NT2/D1 (cell line): ENCODE data around the gene OMD.

ENCODE experiments used
- SUZ12 ChIP-seq: IDR thresholded peaks from 2 replicates; pipeline ENCODE4 v1.6.1; 2011; ENCODE audit not compliant: insufficient read length, insufficient read depth; ENCODE audit errors: extremely low read depth
- YY1 ChIP-seq: IDR thresholded peaks from 2 replicates; pipeline ENCODE4 v1.6.1; 2011; ENCODE audit not compliant: insufficient read length, insufficient read depth
- ZNF274 ChIP-seq: IDR thresholded peaks from 2 replicates; pipeline ENCODE4 v1.6.1; 2011; ENCODE audit warnings: mild to moderate bottlenecking, low read depth, low read length

DNA sequence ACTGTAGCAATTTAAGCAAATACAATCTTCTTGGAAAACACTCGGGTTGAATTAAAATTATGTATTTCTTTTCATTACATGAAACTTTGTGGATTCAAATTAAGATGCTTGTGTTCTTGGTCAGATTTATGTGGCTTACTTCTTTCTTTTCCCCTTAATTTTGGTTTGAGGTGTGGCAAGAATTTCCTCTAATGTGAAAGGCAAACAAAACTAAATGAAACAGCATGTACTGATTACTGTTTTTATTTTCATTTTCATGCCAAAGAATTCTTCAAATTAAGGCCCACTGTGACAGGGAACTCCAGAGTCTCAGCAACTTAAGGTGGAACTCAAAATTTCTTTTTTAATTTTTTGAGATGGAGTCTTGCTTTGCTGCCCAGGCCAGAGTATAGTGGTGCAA lies at the start of gene OMD:
- TF ChIP-seq YY1 (no peak), ZNF274 (no peak), SUZ12 (no peak)
